Stomach (tissue), 4 donors: ENCODE data around the gene ERCC5.

Experiments
- CTCF ChIP-seq, 7 experiments: fragments of 450-650 bp in 4 of 7; fragments of 200-600 bp in 3 of 7; sonication (generic) in 3 of 7; IDR thresholded peaks; one replicate each; pipeline ENCODE4 v1.5.1; 2016 to 2019; ENCODE audit warnings: antibody characterized with exemption in 7 of 7, control low read depth in 2 of 7, mild to moderate bottlenecking in 1 of 7
- POLR2A ChIP-seq, 4 donors: fragments of 450-650 bp; IDR thresholded peaks; one replicate each; pipeline ENCODE4 v1.6.1; 2016; ENCODE audit warnings: antibody characterized with exemption in 4 of 4, control low read depth in 2 of 4, mild to moderate bottlenecking in 1 of 4, moderate library complexity in 1 of 4
- POLR2AphosphoS5 ChIP-seq, 3 donors: sonication (generic); formaldehyde crosslinking; IDR thresholded peaks; one replicate each; pipeline ENCODE4 v1.6.1; 2016; ENCODE audit warnings: antibody characterized with exemption in 3 of 3

- TF ChIP-seq CTCF (IDR thresholded peaks at IDR 0.05) (no peak), POLR2A (IDR thresholded peaks at IDR 0.05) (no peak), POLR2AphosphoS5 (IDR thresholded peaks at IDR 0.05) (no peak)
Observed at GRCh38 chr13:102863590-102863989, 17.8 kb downstream of the ERCC5 start.
